ENCODE measurements around the gene CLEC16A. TPM values are rescaled to one million over a fixed set of nuclear protein-coding genes. Genes with fewer than 3 reads are reported as not detected.

The CLEC16A gene
- total RNA-seq, 1 donor from 2014 or later, result 19.8 TPM

GRCh38 chr16:11205754-11206581, 261.6 kb downstream of the CLEC16A start:
- no peaks in the 10 kb centered on the region for H3K27me3 ChIP-seq (ENCODE audit: control insufficient read depth, insufficient read depth, low read length)
- no peak for DNase-seq (ENCODE audit: low read depth)
- H3K4me3 ChIP-seq (ENCODE audit: low read depth, low read length), result no peak overlapping the region
- no peak for TF ChIP-seq CTCF (IDR thresholded peaks at IDR 0.05; ENCODE audit: insufficient read depth, low read length, poor library complexity, severe bottlenecking)
- H3K36me3 ChIP-seq (ENCODE audit: control insufficient read depth, insufficient read depth, low read length), result no peaks in the 10 kb centered on the region

GRCh38 chr16:11207646-11208045, 263.3 kb downstream of the CLEC16A start:
- Histone ChIP-seq H3K4me3 (ENCODE audit: low read depth, low read length) (no peak overlapping the region), H3K27me3 (ENCODE audit: control insufficient read depth, insufficient read depth, low read length) (no peaks in the 10 kb centered on the region), H3K36me3 (ENCODE audit: control insufficient read depth, insufficient read depth, low read length) (no peaks in the 10 kb centered on the region)
- DNase-seq (ENCODE audit: low read depth), result no peak
- no peak for TF ChIP-seq CTCF (IDR thresholded peaks at IDR 0.05; ENCODE audit: insufficient read depth, low read length, poor library complexity, severe bottlenecking)

GRCh38 chr16:11208916-11209665, 264.7 kb downstream of the CLEC16A start:
- H3K27me3 ChIP-seq (ENCODE audit: control insufficient read depth, insufficient read depth, low read length), result no peaks in the 10 kb centered on the region
- DNase-seq (ENCODE audit: low read depth), result no peak
- no peak overlapping the region for H3K4me3 ChIP-seq (ENCODE audit: low read depth, low read length)
- TF ChIP-seq CTCF (IDR thresholded peaks at IDR 0.05; ENCODE audit: insufficient read depth, low read length, poor library complexity, severe bottlenecking), result no peak
- H3K36me3 ChIP-seq (ENCODE audit: control insufficient read depth, insufficient read depth, low read length), result no peaks in the 10 kb centered on the region

GRCh38 chr16:11210260-11210659, 265.9 kb downstream of the CLEC16A start:
- H3K27me3 ChIP-seq (ENCODE audit: control insufficient read depth, insufficient read depth, low read length), result no peaks in the 10 kb centered on the region
- no peak for TF ChIP-seq CTCF (IDR thresholded peaks at IDR 0.05; ENCODE audit: insufficient read depth, low read length, poor library complexity, severe bottlenecking)
- no peak overlapping the region for H3K4me3 ChIP-seq (ENCODE audit: low read depth, low read length)
- DNase-seq (ENCODE audit: low read depth), result no peak
- no peaks in the 10 kb centered on the region for H3K36me3 ChIP-seq (ENCODE audit: control insufficient read depth, insufficient read depth, low read length)

- TF ChIP-seq CTCF (IDR thresholded peaks at IDR 0.05; ENCODE audit: insufficient read depth, low read length, poor library complexity, severe bottlenecking), result no peak
- Histone ChIP-seq H3K36me3 (ENCODE audit: control insufficient read depth, insufficient read depth, low read length) (no peaks in the 10 kb centered on the region), H3K4me3 (ENCODE audit: low read depth, low read length) (no peak overlapping the region), H3K27me3 (ENCODE audit: control insufficient read depth, insufficient read depth, low read length) (no peaks in the 10 kb centered on the region)
- DNase-seq (ENCODE audit: low read depth), result no peak
Measured at GRCh38 chr16:11211061-11211976, 267.0 kb downstream of the CLEC16A start.
